SK-N-SH treated with all-trans-retinoic acid at 6 μM for 48 hours (cell line): Measurements from ENCODE around the gene SLC16A12.

Source experiments
- ATAC-seq: fragments of 200-7000 bp; cut with Tn5 transposase; 3 replicates; pipeline ENCODE4 v1.9.1; 2020; ENCODE audit warnings: mild to moderate bottlenecking, moderate library complexity
- BACH2 ChIP-seq: fragments of 250-450 bp; sonication (Bioruptor Pico); IDR thresholded peaks from 2 replicates; pipeline ENCODE4 v1.9.0; 2021; ENCODE audit warnings: mild to moderate bottlenecking, borderline replicate concordance
- CREB5 ChIP-seq: fragments of 250-450 bp; sonication (Bioruptor Pico); IDR thresholded peaks from 2 replicates; pipeline ENCODE4 v1.5.1; 2020; ENCODE audit warnings: low read depth, mild to moderate bottlenecking, moderate library complexity
- CSDC2 ChIP-seq: fragments of 250-450 bp; sonication (Bioruptor Pico); IDR thresholded peaks from 2 replicates; pipeline ENCODE4 v1.5.0; 2020; ENCODE audit warnings: mild to moderate bottlenecking, moderate library complexity
- ESRRG ChIP-seq: fragments of 250-450 bp; sonication (Bioruptor Pico); IDR thresholded peaks from 2 replicates; pipeline ENCODE4 v1.6.1; 2021; ENCODE audit warnings: mild to moderate bottlenecking
- GLIS3 ChIP-seq: fragments of 250-450 bp; sonication (Bioruptor Pico); IDR thresholded peaks from 2 replicates; pipeline ENCODE4 v1.5.0; 2020; ENCODE audit warnings: mild to moderate bottlenecking, moderate library complexity
- ISL1 ChIP-seq: fragments of 250-450 bp; sonication (Bioruptor Pico); IDR thresholded peaks from 2 replicates; pipeline ENCODE4 v2.1.2; 2022; ENCODE audit warnings: mild to moderate bottlenecking, moderate library complexity
- OSR1 ChIP-seq: fragments of 250-450 bp; sonication (Bioruptor Pico); IDR thresholded peaks from 2 replicates; pipeline ENCODE4 v1.8.0; 2022; ENCODE audit warnings: moderate library complexity, mild to moderate bottlenecking, inconsistent platforms
- PATZ1 ChIP-seq: fragments of 250-450 bp; sonication (Bioruptor Pico); IDR thresholded peaks from 2 replicates; pipeline ENCODE4 v1.8.0; 2020; ENCODE audit warnings: mild to moderate bottlenecking, moderate library complexity, borderline replicate concordance
- PPARA ChIP-seq: fragments of 250-450 bp; sonication (Bioruptor Pico); IDR thresholded peaks from 2 replicates; pipeline ENCODE4 v1.5.0; 2020; ENCODE audit warnings: mild to moderate bottlenecking, borderline replicate concordance
- SNAI2 ChIP-seq: fragments of 250-450 bp; sonication (Bioruptor Pico); IDR thresholded peaks from 2 replicates; pipeline ENCODE4 v1.5.0; 2020; ENCODE audit warnings: mild to moderate bottlenecking, moderate library complexity
- TCF4 ChIP-seq: fragments of 250-450 bp; sonication (Bioruptor Pico); IDR thresholded peaks from 2 replicates; pipeline ENCODE4 v1.8.0; 2021; ENCODE audit warnings: mild to moderate bottlenecking, moderate library complexity, borderline replicate concordance
- TOX ChIP-seq: fragments of 250-450 bp; sonication (Bioruptor Pico); IDR thresholded peaks from 2 replicates; pipeline ENCODE4 v1.8.0; 2021; ENCODE audit warnings: mild to moderate bottlenecking, moderate library complexity, borderline replicate concordance
- ZC3H10 ChIP-seq: fragments of 250-450 bp; sonication (Bioruptor Pico); IDR thresholded peaks from 2 replicates; pipeline ENCODE4 v1.5.1; 2021; ENCODE audit warnings: mild to moderate bottlenecking, moderate library complexity
- ZFP3 ChIP-seq: fragments of 250-450 bp; sonication (Bioruptor Pico); IDR thresholded peaks from 2 replicates; pipeline ENCODE4 v1.5.0; 2020; ENCODE audit warnings: mild to moderate bottlenecking, moderate library complexity
- ZNF565 ChIP-seq: fragments of 450-650 bp; formaldehyde crosslinking; conservative IDR thresholded peaks from 2 replicates; pipeline ENCODE4 v1.5.0; 2020; ENCODE audit warnings: low read depth, mild to moderate bottlenecking, moderate library complexity
- ZNF70 ChIP-seq: fragments of 450-650 bp; formaldehyde crosslinking; IDR thresholded peaks from 2 replicates; pipeline ENCODE4 v1.5.0; 2020; ENCODE audit warnings: mild to moderate bottlenecking, moderate library complexity
- ZNF8 ChIP-seq: fragments of 450-650 bp; formaldehyde crosslinking; IDR thresholded peaks from 2 replicates; pipeline ENCODE4 v1.5.0; 2020; ENCODE audit warnings: mild to moderate bottlenecking, moderate library complexity
- TF ChIP-seq, protein P1 (sequence below): fragments of 250-450 bp; sonication (Bioruptor Pico); IDR thresholded peaks from 2 replicates; pipeline ENCODE4 v1.5.1; 2021; ENCODE audit warnings: mild to moderate bottlenecking, moderate library complexity
- TF ChIP-seq, protein P2 (sequence below): fragments of 250-450 bp; sonication (Bioruptor Pico); IDR thresholded peaks from 2 replicates; pipeline ENCODE4 v1.5.0; 2020; ENCODE audit warnings: mild to moderate bottlenecking, moderate library complexity
- TF ChIP-seq, protein P3 (sequence below): fragments of 250-450 bp; sonication (Bioruptor Pico); IDR thresholded peaks from 2 replicates; pipeline ENCODE4 v1.8.0; 2021; ENCODE audit warnings: low read depth, mild to moderate bottlenecking, moderate library complexity, borderline replicate concordance

SLC16A12 gene

GRCh38 chr10:89537364-89537763, 2.0 kb upstream of the SLC16A12 start (continued):
- TF ChIP-seq, protein P1, sequence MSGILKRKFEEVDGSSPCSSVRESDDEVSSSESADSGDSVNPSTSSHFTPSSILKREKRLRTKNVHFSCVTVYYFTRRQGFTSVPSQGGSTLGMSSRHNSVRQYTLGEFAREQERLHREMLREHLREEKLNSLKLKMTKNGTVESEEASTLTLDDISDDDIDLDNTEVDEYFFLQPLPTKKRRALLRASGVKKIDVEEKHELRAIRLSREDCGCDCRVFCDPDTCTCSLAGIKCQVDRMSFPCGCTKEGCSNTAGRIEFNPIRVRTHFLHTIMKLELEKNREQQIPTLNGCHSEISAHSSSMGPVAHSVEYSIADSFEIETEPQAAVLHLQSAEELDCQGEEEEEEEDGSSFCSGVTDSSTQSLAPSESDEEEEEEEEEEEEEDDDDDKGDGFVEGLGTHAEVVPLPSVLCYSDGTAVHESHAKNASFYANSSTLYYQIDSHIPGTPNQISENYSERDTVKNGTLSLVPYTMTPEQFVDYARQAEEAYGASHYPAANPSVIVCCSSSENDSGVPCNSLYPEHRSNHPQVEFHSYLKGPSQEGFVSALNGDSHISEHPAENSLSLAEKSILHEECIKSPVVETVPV (CRISPR knock-in tag), result no peak
- TF ChIP-seq BACH2 (CRISPR knock-in tag), result no peak

DNA sequence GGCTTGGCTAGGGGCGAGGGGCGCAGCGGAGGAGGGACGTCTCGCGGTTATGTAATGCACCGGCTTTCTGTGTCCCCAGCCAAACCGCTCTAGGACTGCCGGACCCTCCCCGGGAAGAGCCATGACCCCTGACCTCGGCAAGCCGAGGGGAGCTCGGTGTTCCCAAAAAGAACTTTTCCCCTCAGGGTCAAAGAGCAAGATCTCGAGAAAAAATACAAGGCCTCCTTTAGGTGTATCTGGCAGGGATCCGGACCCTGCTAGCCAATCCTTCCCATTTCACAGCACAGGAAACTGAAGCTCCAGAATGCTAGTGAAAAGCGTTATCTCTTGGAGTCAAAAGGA, 590 bp upstream of the SLC16A12 start:
- TF ChIP-seq TCF4 (CRISPR knock-in tag), result no peak
- TF ChIP-seq, protein P2, sequence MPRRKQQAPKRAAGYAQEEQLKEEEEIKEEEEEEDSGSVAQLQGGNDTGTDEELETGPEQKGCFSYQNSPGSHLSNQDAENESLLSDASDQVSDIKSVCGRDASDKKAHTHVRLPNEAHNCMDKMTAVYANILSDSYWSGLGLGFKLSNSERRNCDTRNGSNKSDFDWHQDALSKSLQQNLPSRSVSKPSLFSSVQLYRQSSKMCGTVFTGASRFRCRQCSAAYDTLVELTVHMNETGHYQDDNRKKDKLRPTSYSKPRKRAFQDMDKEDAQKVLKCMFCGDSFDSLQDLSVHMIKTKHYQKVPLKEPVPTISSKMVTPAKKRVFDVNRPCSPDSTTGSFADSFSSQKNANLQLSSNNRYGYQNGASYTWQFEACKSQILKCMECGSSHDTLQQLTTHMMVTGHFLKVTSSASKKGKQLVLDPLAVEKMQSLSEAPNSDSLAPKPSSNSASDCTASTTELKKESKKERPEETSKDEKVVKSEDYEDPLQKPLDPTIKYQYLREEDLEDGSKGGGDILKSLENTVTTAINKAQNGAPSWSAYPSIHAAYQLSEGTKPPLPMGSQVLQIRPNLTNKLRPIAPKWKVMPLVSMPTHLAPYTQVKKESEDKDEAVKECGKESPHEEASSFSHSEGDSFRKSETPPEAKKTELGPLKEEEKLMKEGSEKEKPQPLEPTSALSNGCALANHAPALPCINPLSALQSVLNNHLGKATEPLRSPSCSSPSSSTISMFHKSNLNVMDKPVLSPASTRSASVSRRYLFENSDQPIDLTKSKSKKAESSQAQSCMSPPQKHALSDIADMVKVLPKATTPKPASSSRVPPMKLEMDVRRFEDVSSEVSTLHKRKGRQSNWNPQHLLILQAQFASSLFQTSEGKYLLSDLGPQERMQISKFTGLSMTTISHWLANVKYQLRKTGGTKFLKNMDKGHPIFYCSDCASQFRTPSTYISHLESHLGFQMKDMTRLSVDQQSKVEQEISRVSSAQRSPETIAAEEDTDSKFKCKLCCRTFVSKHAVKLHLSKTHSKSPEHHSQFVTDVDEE (CRISPR knock-in tag), result no peak
- TF ChIP-seq PATZ1 (CRISPR knock-in tag), result no peak
- TF ChIP-seq ZFP3, result no peak
- no peak for TF ChIP-seq ZNF70 (CRISPR knock-in tag)
- no peak for TF ChIP-seq ZNF565 (CRISPR knock-in tag)
- TF ChIP-seq ZC3H10 (CRISPR knock-in tag), result no peak
- no peak for TF ChIP-seq ISL1
- ATAC-seq, result no peak

DNA sequence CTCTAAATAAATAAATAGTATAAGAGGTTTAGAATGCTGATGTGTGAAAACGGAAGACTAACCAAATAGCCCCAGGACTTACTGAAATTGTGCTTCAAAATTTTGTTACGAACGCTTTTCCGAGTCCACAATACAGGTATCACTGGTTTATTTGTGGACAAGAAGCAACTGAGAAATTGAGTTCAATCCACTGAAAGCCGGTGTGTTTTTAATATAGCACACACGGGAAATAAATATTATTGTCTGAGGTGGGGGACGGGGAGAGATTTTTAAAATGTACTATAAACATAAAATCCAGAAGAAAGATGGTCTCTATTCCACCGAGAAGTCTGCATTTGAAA, 598 bp downstream of the SLC16A12 start:
- TF ChIP-seq CSDC2 (CRISPR knock-in tag) (no peak), ZC3H10 (CRISPR knock-in tag) (no peak), ZNF565 (CRISPR knock-in tag) (no peak), ISL1 (no peak), TOX (CRISPR knock-in tag) (no peak), ESRRG (CRISPR knock-in tag) (no peak), OSR1 (CRISPR knock-in tag) (no peak), SNAI2 (no peak), PPARA (CRISPR knock-in tag) (no peak), TCF4 (CRISPR knock-in tag) (no peak), GLIS3 (CRISPR knock-in tag) (no peak), ZNF8 (CRISPR knock-in tag) (no peak)
- TF ChIP-seq, protein P3, sequence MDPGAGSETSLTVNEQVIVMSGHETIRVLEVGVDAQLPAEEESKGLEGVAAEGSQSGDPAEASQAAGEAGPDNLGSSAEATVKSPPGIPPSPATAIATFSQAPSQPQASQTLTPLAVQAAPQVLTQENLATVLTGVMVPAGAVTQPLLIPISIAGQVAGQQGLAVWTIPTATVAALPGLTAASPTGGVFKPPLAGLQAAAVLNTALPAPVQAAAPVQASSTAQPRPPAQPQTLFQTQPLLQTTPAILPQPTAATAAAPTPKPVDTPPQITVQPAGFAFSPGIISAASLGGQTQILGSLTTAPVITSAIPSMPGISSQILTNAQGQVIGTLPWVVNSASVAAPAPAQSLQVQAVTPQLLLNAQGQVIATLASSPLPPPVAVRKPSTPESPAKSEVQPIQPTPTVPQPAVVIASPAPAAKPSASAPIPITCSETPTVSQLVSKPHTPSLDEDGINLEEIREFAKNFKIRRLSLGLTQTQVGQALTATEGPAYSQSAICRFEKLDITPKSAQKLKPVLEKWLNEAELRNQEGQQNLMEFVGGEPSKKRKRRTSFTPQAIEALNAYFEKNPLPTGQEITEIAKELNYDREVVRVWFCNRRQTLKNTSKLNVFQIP, result no peak
- ATAC-seq, result peak; percentile 31; the same call in 1 of the 3 replicates

DNA sequence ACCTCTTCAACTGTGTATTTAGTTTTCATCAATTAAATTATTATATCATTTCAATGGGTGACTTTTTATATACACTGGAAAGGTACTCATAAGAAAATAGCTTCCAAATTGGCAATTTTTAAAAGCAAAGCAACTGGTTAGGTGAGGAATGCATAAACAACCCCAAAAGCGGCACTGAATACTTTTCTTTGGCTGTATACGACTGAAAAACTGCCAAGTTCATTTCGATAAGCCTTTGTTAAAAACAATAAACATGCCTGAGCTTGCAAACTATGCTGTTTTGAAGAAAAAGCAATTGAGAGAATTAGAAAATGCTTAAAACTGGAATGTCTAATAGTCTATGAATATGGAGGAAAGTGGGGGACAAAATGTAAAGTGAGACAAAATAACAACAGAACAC, 2.9 kb downstream of the SLC16A12 start:
- no peak for TF ChIP-seq TOX (CRISPR knock-in tag)
- TF ChIP-seq SNAI2, result no peak
- TF ChIP-seq, protein P3, result no peak
- no peak for TF ChIP-seq CREB5 (CRISPR knock-in tag)
- no peak for TF ChIP-seq ZNF8 (CRISPR knock-in tag)
- TF ChIP-seq, all 23 proteins: peak for 0
- ATAC-seq, result no peak
